Suprapubic skin (tissue), 4 donors: ENCODE measurements around the gene HM13. TPM values are rescaled to one million over a fixed set of nuclear protein-coding genes. Genes with fewer than 3 reads are reported as not detected.
"Not testable (repeated sequence)": the region's sequence is repeated elsewhere in the genome, so short reads cannot be mapped to it uniquely, and the experiment has no call there.

Source experiments
- DNase-seq, 2 donors: peaks; one replicate each; pipeline ENCODE4 v3.0.0-alpha.2; 2019; ENCODE audit warnings: low spot score in 2 of 2
- H3K27ac ChIP-seq: fragments of 200-600 bp; sonication (generic); one replicate; pipeline ENCODE4 v1.5.1; 2019
- H3K27me3 ChIP-seq: fragments of 200-600 bp; sonication (generic); one replicate; pipeline ENCODE4 v1.5.1; 2019
- H3K36me3 ChIP-seq: fragments of 200-600 bp; sonication (generic); one replicate; pipeline ENCODE4 v1.5.1; 2019
- H3K4me1 ChIP-seq: fragments of 200-600 bp; sonication (generic); one replicate; pipeline ENCODE4 v1.5.1; 2019
- H3K4me3 ChIP-seq: fragments of 200-600 bp; sonication (generic); one replicate; pipeline ENCODE4 v1.5.1; 2019; ENCODE audit warnings: mild to moderate bottlenecking
- H3K9me3 ChIP-seq: fragments of 200-600 bp; sonication (generic); one replicate; pipeline ENCODE4 v1.5.1; 2019
- EP300 ChIP-seq: sonication (generic); formaldehyde crosslinking; IDR thresholded peaks from one replicate; pipeline ENCODE4 v1.6.1; 2017; ENCODE audit warnings: antibody characterized with exemption
- POLR2A ChIP-seq, 2 donors: fragments of 450-650 bp; IDR thresholded peaks; one replicate each; pipeline ENCODE4 v1.6.1; 2017; ENCODE audit warnings: antibody characterized with exemption in 2 of 2, mild to moderate bottlenecking in 2 of 2, moderate library complexity in 2 of 2
- POLR2AphosphoS5 ChIP-seq, 3 donors: sonication (generic); formaldehyde crosslinking; IDR thresholded peaks; one replicate each; pipeline ENCODE4 v1.6.1; 2017; ENCODE audit warnings: antibody characterized with exemption in 3 of 3
- WGBS: methylation state at CpG from one replicate; pipeline ENCODE4 v1.1.5; 2018; 5-methylcytosine and 5-hydroxymethylcytosine counted together
- total RNA-seq, 4 donors: library from RNA; depleted of rRNA; stranded (reverse); fragments of >200 nt; gene quantifications; one replicate each; pipeline ENCODE4 v1.1.0, GENCODE V29; 2016
- TF ChIP-seq, protein P1 (sequence below), 2 donors: fragments of 200-600 bp in 1 of 2; fragments of 450-650 bp in 1 of 2; sonication (generic) in 1 of 2; IDR thresholded peaks; one replicate each; pipeline ENCODE4 v1.5.1; 2016 to 2019; ENCODE audit warnings: antibody characterized with exemption in 2 of 2, mild to moderate bottlenecking in 1 of 2, moderate library complexity in 1 of 2

HM13 gene
- total RNA-seq, 4 donors from 2014 or later = 44.3 to 59.7 (median 54.4) TPM

DNA sequence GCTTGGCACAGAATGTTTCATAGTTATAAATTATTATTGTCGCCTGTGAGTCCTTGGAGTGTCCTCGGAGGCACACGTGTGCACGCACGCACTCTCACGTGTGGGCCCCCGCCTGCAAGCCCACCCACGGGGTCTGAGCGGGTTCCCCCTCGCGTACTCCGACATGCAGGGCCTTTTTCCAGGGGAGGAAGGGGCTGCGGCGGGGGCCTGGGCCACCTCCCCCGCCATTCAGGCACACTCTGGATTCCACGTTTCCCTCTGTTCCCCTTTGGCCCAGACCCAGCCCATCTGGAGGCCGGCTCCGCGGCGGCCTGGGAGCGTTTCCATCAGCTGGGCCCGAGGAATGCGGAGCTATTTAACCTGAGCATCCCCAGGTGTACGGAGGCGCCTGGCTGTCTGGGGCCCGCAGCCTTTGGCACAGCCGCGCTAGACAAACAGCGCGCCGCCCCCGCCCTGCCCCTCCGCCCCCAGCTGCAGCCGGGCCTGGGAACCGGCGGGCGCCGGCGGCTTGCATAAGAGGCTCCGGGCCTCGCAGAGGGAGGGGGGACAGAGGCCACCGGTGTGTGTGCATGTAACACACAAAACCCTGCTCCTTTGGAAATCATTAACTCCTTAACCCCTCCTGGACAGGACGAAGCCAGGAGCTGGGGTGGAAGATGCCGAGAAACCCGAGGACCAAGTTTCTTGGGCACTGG is 94.2 kb downstream of the HM13 start:
- Histone ChIP-seq H3K4me1 (peaks cover 77% of the 10 kb centered on the region), H3K27me3 (no peaks in the 10 kb centered on the region), H3K4me3 (peak overlapping the region; percentile 73), H3K9me3 (no peaks in the 10 kb centered on the region), H3K36me3 (no peaks in the 10 kb centered on the region), H3K27ac (peak overlapping the region; percentile 85)
- TF ChIP-seq POLR2AphosphoS5 (IDR thresholded peaks at IDR 0.05) (peak in 2 of 3 donors; percentile 35 to 83), EP300 (no peak)
- peak; percentile 86 to 88 for DNase-seq
- WGBS = 15% methylated on average over 11 of the region's 45 CpGs

DNA sequence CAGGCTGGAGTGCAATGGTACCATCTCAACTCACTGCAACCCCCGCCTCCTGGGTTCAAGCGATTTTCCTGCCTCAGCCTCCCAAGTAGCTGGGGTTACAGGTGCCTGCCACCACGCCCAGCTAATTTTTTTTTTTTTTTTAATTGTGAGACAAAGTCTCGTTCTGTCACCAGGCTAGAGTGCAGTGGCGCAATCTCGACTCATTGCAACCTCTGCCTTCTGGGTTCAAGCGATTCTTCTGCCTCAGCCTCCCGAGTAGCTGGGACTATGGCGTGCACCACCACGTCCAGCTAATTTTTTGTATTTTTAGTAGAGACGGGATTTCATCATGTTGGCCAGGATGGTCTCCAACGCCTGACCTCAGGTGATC is 98.0 kb downstream of the HM13 start:
- H3K4me1 ChIP-seq = peaks cover 49% of the 10 kb centered on the region
- H3K27me3 ChIP-seq, DNase-seq, H3K27ac ChIP-seq, H3K4me3 ChIP-seq, H3K9me3 ChIP-seq, H3K36me3 ChIP-seq: not testable (repeated sequence)
- 84% methylated on average over 12 of the region's 12 CpGs for WGBS

DNA sequence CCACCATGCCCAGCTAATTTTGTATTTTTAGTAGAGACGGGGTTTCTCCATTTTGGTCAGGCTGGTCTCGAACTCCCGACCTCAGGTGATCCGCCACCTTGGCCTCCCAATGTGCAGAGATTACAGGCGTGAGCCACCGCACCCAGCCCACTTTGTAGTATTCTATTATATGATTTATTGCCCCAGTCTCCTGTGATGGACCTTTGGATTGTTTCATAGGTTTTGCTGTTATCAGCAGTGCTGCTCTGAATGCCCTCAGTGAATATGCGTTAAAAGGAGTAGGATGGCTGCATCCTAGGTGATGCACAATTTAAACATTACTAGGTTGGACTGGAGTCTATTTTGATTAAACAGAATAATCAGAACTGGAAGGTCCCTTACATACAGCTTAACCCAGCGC is 101.2 kb downstream of the HM13 start:
- WGBS = 93% methylated on average over 8 of the region's 8 CpGs
- H3K4me1 ChIP-seq = peaks cover 22% of the 10 kb centered on the region
- no peak for TF ChIP-seq EP300
- TF ChIP-seq, protein P1, sequence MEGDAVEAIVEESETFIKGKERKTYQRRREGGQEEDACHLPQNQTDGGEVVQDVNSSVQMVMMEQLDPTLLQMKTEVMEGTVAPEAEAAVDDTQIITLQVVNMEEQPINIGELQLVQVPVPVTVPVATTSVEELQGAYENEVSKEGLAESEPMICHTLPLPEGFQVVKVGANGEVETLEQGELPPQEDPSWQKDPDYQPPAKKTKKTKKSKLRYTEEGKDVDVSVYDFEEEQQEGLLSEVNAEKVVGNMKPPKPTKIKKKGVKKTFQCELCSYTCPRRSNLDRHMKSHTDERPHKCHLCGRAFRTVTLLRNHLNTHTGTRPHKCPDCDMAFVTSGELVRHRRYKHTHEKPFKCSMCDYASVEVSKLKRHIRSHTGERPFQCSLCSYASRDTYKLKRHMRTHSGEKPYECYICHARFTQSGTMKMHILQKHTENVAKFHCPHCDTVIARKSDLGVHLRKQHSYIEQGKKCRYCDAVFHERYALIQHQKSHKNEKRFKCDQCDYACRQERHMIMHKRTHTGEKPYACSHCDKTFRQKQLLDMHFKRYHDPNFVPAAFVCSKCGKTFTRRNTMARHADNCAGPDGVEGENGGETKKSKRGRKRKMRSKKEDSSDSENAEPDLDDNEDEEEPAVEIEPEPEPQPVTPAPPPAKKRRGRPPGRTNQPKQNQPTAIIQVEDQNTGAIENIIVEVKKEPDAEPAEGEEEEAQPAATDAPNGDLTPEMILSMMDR (IDR thresholded peaks at IDR 0.05) = no peak
- TF ChIP-seq POLR2AphosphoS5 (IDR thresholded peaks at IDR 0.05) = no peak
- no peaks in the 10 kb centered on the region for H3K36me3 ChIP-seq
- H3K27ac ChIP-seq = no peak overlapping the region
- no peaks in the 10 kb centered on the region for H3K27me3 ChIP-seq
- H3K4me3 ChIP-seq = no peak overlapping the region
- no peaks in the 10 kb centered on the region for H3K9me3 ChIP-seq
- no peak for DNase-seq

DNA sequence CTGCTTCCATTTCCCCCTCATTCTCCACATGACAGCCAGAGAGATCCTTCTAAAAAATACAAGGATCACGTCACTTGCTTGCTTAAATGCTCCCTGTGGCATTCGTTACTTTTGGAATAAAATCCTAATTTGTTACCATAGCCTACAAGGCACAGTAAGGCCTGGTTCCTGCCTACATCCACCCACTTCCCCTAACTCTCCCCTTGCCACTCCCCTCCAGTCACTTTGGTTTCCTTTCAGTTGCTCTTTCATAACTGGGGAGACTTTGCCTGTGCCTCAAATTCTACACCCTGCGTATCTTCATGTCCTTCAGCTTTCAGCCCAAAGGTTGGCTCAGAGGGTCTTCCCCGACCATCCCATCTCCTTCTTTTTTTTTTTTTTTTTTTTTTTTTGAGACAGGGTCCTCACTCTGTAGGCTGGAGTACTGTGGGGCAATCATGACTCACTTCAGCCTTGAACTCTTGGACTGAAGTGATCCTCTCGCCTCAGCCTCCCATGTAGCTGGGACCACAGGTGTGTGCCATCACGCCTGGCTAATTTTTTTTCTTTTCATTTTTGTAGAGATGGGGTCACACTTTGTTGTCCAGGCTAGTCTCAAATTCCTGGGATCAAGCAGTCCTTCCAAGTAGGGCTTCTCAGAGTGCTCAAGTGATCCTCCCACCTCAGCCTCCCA is 103.3 kb downstream of the HM13 start:
- Histone ChIP-seq H3K4me1 (peaks cover 2% of the 10 kb centered on the region), H3K27me3 (no peaks in the 10 kb centered on the region), H3K9me3 (no peaks in the 10 kb centered on the region), H3K36me3 (no peaks in the 10 kb centered on the region), H3K27ac (no peak overlapping the region), H3K4me3 (no peak overlapping the region)
- no peak for DNase-seq
- 93% methylated on average over 6 of the region's 6 CpGs for whole genome bisulfite sequencing
- TF ChIP-seq EP300 (no peak), POLR2AphosphoS5 (IDR thresholded peaks at IDR 0.05) (no peak), POLR2A (IDR thresholded peaks at IDR 0.05) (no peak)
- TF ChIP-seq, protein P1 (IDR thresholded peaks at IDR 0.05) = no peak

Other genes starting within 250 kb of the HM13 start
- not detected for gene DEFB116, start 205.9 kb upstream of the HM13 start, total RNA-seq
- not detected for gene DEFB118, start 145.8 kb upstream of the HM13 start, total RNA-seq
- not detected for gene DEFB119, start 123.9 kb upstream of the HM13 start, total RNA-seq
- not detected for gene DEFB121, start 108.2 kb upstream of the HM13 start, total RNA-seq
- not detected for gene DEFB123, start 73.8 kb upstream of the HM13 start, total RNA-seq
- not detected for gene DEFB124, start 39.3 kb upstream of the HM13 start, total RNA-seq
- 1 to 10 TPM in 1 of 4 donors, under 1 TPM in 2, not detected in 1; 0.57 to 2.3 (median 0.64) TPM for gene REM1, start 39.2 kb upstream of the HM13 start, total RNA-seq
- gene ID1, start 90.8 kb downstream of the HM13 start, total RNA-seq = 100 to 1,000 TPM; 335 to 766 (median 507) TPM
- 1 to 10 TPM in 1 of 4 donors, not detected in 3; 2.7 TPM for gene COX4I2, start 123.5 kb downstream of the HM13 start, total RNA-seq
- 100 to 1,000 TPM; 104 to 120 (median 107) TPM for gene BCL2L1, start 208.4 kb downstream of the HM13 start, total RNA-seq
- gene TPX2, start 224.8 kb downstream of the HM13 start, total RNA-seq = 10 to 100 TPM in 2 of 4 donors, 1 to 10 TPM in 2; 4.4 to 11.2 (median 9.7) TPM